HG03520 (cell line): Measurements from ENCODE around the gene KRI1.

ENCODE experiments used
- ATAC-seq: cut with Tn5 transposase; IDR thresholded peaks from one replicate; pipeline ENCODE4 v1.9.1; 2021; ENCODE audit warnings: mild to moderate bottlenecking, moderate library complexity; ENCODE audit not compliant: unreplicated experiment

The KRI1 gene

GRCh38 chr19:10565567-10566407 lies at the start of gene KRI1:
TSS of gene KRI1 (minus strand) at chr19:10566010. CDS start at chr19:10565999, 11 bp downstream.
- peak; percentile 40 for ATAC-seq

- no peak for ATAC-seq
Measured at GRCh38 chr19:10612499-10613119, 46.8 kb upstream of the KRI1 start.

GRCh38 chr19:10611907-10612306 lies 46.1 kb upstream of the KRI1 start:
- ATAC-seq: no peak

GRCh38 chr19:10604460-10604980 lies 38.7 kb upstream of the KRI1 start:
- no peak for ATAC-seq

- ATAC-seq: no peak
Measured at GRCh38 chr19:10603873-10604459, 38.2 kb upstream of the KRI1 start.

GRCh38 chr19:10603084-10603872 lies 37.5 kb upstream of the KRI1 start:
- no peak for ATAC-seq

GRCh38 chr19:10602330-10603083 lies 36.7 kb upstream of the KRI1 start:
- no peak for ATAC-seq

GRCh38 chr19:10601999-10602329 lies 36.2 kb upstream of the KRI1 start:
- ATAC-seq: no peak

GRCh38 chr19:10600149-10600548 lies 34.3 kb upstream of the KRI1 start:
- no peak for ATAC-seq

- no peak for ATAC-seq
Measured at GRCh38 chr19:10593820-10594637, 28.2 kb upstream of the KRI1 start.

- no peak for ATAC-seq
Measured at GRCh38 chr19:10593148-10593547, 27.3 kb upstream of the KRI1 start.

- ATAC-seq: no peak
Measured at GRCh38 chr19:10587839-10588150, 22.0 kb upstream of the KRI1 start.

GRCh38 chr19:10587022-10587838 lies 21.4 kb upstream of the KRI1 start, which contains the start of gene AP1M2:
TSS of gene AP1M2 (minus strand) at chr19:10587312. CDS start at chr19:10587231, 81 bp downstream.
- ATAC-seq: no peak

GRCh38 chr19:10586396-10586795 lies 20.6 kb upstream of the KRI1 start:
- no peak for ATAC-seq

GRCh38 chr19:10583036-10583776 lies 17.4 kb upstream of the KRI1 start:
- no peak for ATAC-seq

GRCh38 chr19:10582091-10582490 lies 16.3 kb upstream of the KRI1 start:
- no peak for ATAC-seq

GRCh38 chr19:10580979-10581631 lies 15.3 kb upstream of the KRI1 start:
- no peak for ATAC-seq

GRCh38 chr19:10577951-10578350 lies 12.1 kb upstream of the KRI1 start:
- no peak for ATAC-seq
